ENCODE results near the gene HNF4A. TPM values are rescaled to one million over a fixed set of nuclear protein-coding genes. Genes with fewer than 3 reads are reported as not detected.
A peak's percentile ranks its signal among the peaks of the same experiment; 100 is the strongest.

The HNF4A gene
- total and polyA plus RNA-seq, 2 of the 13 experiments (the other 11 are each of a cell fraction or from before 2014, with no cell fraction given) = 80.9 to 169 TPM

DNA sequence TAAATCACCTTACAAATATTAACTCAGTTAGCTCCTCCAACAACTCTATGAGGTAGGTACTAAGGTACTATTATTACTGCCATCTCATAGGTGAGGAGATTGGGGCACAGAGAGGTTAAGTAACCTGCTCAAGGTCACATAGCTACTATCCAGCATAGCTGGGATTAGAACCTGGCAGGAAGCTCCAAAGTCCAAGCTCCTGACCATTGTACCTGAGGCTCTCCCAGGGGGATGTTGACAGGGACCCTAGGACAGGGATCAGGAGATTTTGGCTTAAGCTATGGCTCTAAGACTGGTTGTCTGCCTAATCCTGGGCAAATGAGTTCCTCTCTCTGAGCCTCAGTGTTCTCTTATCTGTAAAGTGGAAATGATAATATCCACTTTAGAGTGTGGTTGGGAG, 59.3 kb downstream of the HNF4A start (continued):
- TF ChIP-seq, protein P1, sequence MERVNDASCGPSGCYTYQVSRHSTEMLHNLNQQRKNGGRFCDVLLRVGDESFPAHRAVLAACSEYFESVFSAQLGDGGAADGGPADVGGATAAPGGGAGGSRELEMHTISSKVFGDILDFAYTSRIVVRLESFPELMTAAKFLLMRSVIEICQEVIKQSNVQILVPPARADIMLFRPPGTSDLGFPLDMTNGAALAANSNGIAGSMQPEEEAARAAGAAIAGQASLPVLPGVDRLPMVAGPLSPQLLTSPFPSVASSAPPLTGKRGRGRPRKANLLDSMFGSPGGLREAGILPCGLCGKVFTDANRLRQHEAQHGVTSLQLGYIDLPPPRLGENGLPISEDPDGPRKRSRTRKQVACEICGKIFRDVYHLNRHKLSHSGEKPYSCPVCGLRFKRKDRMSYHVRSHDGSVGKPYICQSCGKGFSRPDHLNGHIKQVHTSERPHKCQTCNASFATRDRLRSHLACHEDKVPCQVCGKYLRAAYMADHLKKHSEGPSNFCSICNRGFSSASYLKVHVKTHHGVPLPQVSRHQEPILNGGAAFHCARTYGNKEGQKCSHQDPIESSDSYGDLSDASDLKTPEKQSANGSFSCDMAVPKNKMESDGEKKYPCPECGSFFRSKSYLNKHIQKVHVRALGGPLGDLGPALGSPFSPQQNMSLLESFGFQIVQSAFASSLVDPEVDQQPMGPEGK (CRISPR knock-in tag; IDR thresholded peaks at IDR 0.05) = no peak
- TF ChIP-seq ZNF460 (CRISPR knock-in tag; IDR thresholded peaks at IDR 0.05; ENCODE audit: borderline replicate concordance) (no peak), RAD51 (IDR thresholded peaks at IDR 0.05; ENCODE audit: borderline replicate concordance) (no peak), ZFP1 (CRISPR knock-in tag; IDR thresholded peaks at IDR 0.05) (0 out of 2 replicates have a peak, but pooled peaks have one; percentile 14), ZNF556 (CRISPR knock-in tag; IDR thresholded peaks at IDR 0.05; ENCODE audit: borderline replicate concordance) (no peak), MLXIP (CRISPR knock-in tag; IDR thresholded peaks at IDR 0.05; ENCODE audit: borderline replicate concordance) (no peak), DNMT3B (CRISPR knock-in tag; conservative IDR thresholded peaks at IDR 0.05) (no peak), FOXO1 (CRISPR knock-in tag; IDR thresholded peaks at IDR 0.05) (peak; percentile 60; the same call in 1 of the 2 replicates), SKI (IDR thresholded peaks at IDR 0.05; ENCODE audit: partially characterized antibody) (no peak), CBX5 (CRISPR knock-in tag; IDR thresholded peaks at IDR 0.05; ENCODE audit: borderline replicate concordance) (no peak), ZBTB46 (CRISPR knock-in tag; IDR thresholded peaks at IDR 0.05; ENCODE audit: borderline replicate concordance) (no peak), RORA (CRISPR knock-in tag; IDR thresholded peaks at IDR 0.05) (no peak), NFE2L2 (IDR thresholded peaks at IDR 0.05; ENCODE audit: low read length) (no peak), FOXC1 (CRISPR knock-in tag; IDR thresholded peaks at IDR 0.05; ENCODE audit: borderline replicate concordance) (no peak), ZNF224 (CRISPR knock-in tag; IDR thresholded peaks at IDR 0.05) (no peak), SUZ12 (IDR thresholded peaks at IDR 0.05; ENCODE audit: low read depth, low read length) (no peak), SCMH1 (CRISPR knock-in tag; IDR thresholded peaks at IDR 0.05; ENCODE audit: borderline replicate concordance) (no peak)
- TF ChIP-seq, protein P2, sequence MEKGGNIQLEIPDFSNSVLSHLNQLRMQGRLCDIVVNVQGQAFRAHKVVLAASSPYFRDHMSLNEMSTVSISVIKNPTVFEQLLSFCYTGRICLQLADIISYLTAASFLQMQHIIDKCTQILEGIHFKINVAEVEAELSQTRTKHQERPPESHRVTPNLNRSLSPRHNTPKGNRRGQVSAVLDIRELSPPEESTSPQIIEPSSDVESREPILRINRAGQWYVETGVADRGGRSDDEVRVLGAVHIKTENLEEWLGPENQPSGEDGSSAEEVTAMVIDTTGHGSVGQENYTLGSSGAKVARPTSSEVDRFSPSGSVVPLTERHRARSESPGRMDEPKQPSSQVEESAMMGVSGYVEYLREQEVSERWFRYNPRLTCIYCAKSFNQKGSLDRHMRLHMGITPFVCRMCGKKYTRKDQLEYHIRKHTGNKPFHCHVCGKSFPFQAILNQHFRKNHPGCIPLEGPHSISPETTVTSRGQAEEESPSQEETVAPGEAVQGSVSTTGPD (CRISPR knock-in tag; IDR thresholded peaks at IDR 0.05) = no peak
- TF ChIP-seq, protein P3, sequence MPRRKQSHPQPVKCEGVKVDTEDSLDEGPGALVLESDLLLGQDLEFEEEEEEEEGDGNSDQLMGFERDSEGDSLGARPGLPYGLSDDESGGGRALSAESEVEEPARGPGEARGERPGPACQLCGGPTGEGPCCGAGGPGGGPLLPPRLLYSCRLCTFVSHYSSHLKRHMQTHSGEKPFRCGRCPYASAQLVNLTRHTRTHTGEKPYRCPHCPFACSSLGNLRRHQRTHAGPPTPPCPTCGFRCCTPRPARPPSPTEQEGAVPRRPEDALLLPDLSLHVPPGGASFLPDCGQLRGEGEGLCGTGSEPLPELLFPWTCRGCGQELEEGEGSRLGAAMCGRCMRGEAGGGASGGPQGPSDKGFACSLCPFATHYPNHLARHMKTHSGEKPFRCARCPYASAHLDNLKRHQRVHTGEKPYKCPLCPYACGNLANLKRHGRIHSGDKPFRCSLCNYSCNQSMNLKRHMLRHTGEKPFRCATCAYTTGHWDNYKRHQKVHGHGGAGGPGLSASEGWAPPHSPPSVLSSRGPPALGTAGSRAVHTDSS (CRISPR knock-in tag; conservative IDR thresholded peaks at IDR 0.05) = no peak
- TF ChIP-seq, protein P4, sequence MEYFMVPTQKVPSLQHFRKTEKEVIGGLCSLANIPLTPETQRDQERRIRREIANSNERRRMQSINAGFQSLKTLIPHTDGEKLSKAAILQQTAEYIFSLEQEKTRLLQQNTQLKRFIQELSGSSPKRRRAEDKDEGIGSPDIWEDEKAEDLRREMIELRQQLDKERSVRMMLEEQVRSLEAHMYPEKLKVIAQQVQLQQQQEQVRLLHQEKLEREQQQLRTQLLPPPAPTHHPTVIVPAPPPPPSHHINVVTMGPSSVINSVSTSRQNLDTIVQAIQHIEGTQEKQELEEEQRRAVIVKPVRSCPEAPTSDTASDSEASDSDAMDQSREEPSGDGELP (IDR thresholded peaks at IDR 0.05; ENCODE audit: borderline replicate concordance, low read depth) = no peak
